Nephron progenitor cell (in vitro differentiated cells): ENCODE results near the gene GRK5.

Experiments
- DNase-seq: peaks from one replicate; pipeline ENCODE4 v3.0.0; 2021
- H3K27ac Mint-ChIP-seq: 2 replicates; pipeline ENCODE4 v1.8.0; 2021; ENCODE audit warnings: mild to moderate bottlenecking, moderate library complexity, mixed read lengths
- H3K27me3 Mint-ChIP-seq: 2 replicates; pipeline ENCODE4 v1.8.0; 2021; ENCODE audit warnings: mild to moderate bottlenecking, low read depth, mixed read lengths; ENCODE audit not compliant: poor library complexity
- H3K36me3 Mint-ChIP-seq: 2 replicates; pipeline ENCODE4 v1.8.0; 2021; ENCODE audit warnings: low read depth, mixed read lengths
- H3K4me1 Mint-ChIP-seq: 2 replicates; pipeline ENCODE4 v1.8.0; 2021; ENCODE audit warnings: mixed read lengths
- H3K4me3 Mint-ChIP-seq: 2 replicates; pipeline ENCODE4 v1.8.0; 2021; ENCODE audit warnings: mild to moderate bottlenecking, moderate library complexity, mixed read lengths
- H3K9me3 Mint-ChIP-seq: 2 replicates; pipeline ENCODE4 v1.8.0; 2021; ENCODE audit warnings: mild to moderate bottlenecking, moderate library complexity, mixed read lengths
- CTCF ChIP-seq: fragments of 200-600 bp; sonication (generic); IDR thresholded peaks from 2 replicates; pipeline ENCODE4 v1.5.0; 2021; ENCODE audit warnings: antibody characterized with exemption

GRK5 gene

GRCh38 chr10:119353421-119353820 is 146.1 kb downstream of the GRK5 start:
- Mint-ChIP-seq H3K4me1 (peaks cover 12% of the 10 kb centered on the region), H3K27ac (no peak overlapping the region), H3K36me3 (peaks cover 61% of the 10 kb centered on the region), H3K4me3 (no peak overlapping the region), H3K27me3 (peaks cover 5% of the 10 kb centered on the region), H3K9me3 (peaks cover 40% of the 10 kb centered on the region)
- no peak for DNase-seq
- TF ChIP-seq CTCF: no peak

GRCh38 chr10:119355930-119356329 is 148.6 kb downstream of the GRK5 start:
- DNase-seq: no peak

GRCh38 chr10:119357412-119358151 is 150.2 kb downstream of the GRK5 start:
- Mint-ChIP-seq H3K4me3 (no peak overlapping the region), H3K36me3 (peaks cover 35% of the 10 kb centered on the region), H3K4me1 (peaks cover 6% of the 10 kb centered on the region), H3K9me3 (peaks cover 22% of the 10 kb centered on the region), H3K27me3 (peaks cover 6% of the 10 kb centered on the region), H3K27ac (no peak overlapping the region)
- DNase-seq: no peak
- TF ChIP-seq CTCF: no peak

More at GRCh38 chr10:119355930-119356329, 148.6 kb downstream of the GRK5 start:
- H3K4me3 Mint-ChIP-seq: no peak overlapping the region
- H3K27ac Mint-ChIP-seq: peak overlapping the region; percentile 53
- peaks cover 6% of the 10 kb centered on the region for H3K27me3 Mint-ChIP-seq
- peaks cover 36% of the 10 kb centered on the region for H3K9me3 Mint-ChIP-seq
- peaks cover 42% of the 10 kb centered on the region for H3K36me3 Mint-ChIP-seq
- peaks cover 6% of the 10 kb centered on the region for H3K4me1 Mint-ChIP-seq
- peak; percentile 25 for TF ChIP-seq CTCF

- H3K4me1 Mint-ChIP-seq: peaks cover 6% of the 10 kb centered on the region
- peaks cover 16% of the 10 kb centered on the region for H3K9me3 Mint-ChIP-seq
- TF ChIP-seq CTCF: no peak
- H3K27ac Mint-ChIP-seq: no peak overlapping the region
- DNase-seq: no peak
- H3K36me3 Mint-ChIP-seq: peaks cover 30% of the 10 kb centered on the region
- no peak overlapping the region for H3K4me3 Mint-ChIP-seq
- peaks cover 6% of the 10 kb centered on the region for H3K27me3 Mint-ChIP-seq
Observed at GRCh38 chr10:119358152-119358512, 150.8 kb downstream of the GRK5 start.

GRCh38 chr10:119358567-119358966 is 151.2 kb downstream of the GRK5 start:
- H3K9me3 Mint-ChIP-seq: peaks cover 16% of the 10 kb centered on the region
- no peak overlapping the region for H3K4me3 Mint-ChIP-seq
- H3K27ac Mint-ChIP-seq: no peak overlapping the region
- H3K36me3 Mint-ChIP-seq: peaks cover 27% of the 10 kb centered on the region
- no peak for TF ChIP-seq CTCF
- peaks cover 8% of the 10 kb centered on the region for H3K4me1 Mint-ChIP-seq
- DNase-seq: no peak
- peaks cover 6% of the 10 kb centered on the region for H3K27me3 Mint-ChIP-seq

- Mint-ChIP-seq H3K36me3 (peaks cover 27% of the 10 kb centered on the region), H3K4me1 (peaks cover 13% of the 10 kb centered on the region), H3K9me3 (peaks cover 16% of the 10 kb centered on the region), H3K27ac (no peak overlapping the region), H3K27me3 (peaks cover 6% of the 10 kb centered on the region), H3K4me3 (no peak overlapping the region)
- TF ChIP-seq CTCF: no peak
- DNase-seq: no peak
Observed at GRCh38 chr10:119359025-119359424, 151.7 kb downstream of the GRK5 start.
